Measurements from ENCODE around the gene SLC9A9. TPM values are rescaled to one million over a fixed set of nuclear protein-coding genes. Genes with fewer than 3 reads are reported as not detected.

The SLC9A9 gene
- total RNA-seq, 3 donors from 2014 or later: 6.2 to 17.3 (median 7.8) TPM

DNA sequence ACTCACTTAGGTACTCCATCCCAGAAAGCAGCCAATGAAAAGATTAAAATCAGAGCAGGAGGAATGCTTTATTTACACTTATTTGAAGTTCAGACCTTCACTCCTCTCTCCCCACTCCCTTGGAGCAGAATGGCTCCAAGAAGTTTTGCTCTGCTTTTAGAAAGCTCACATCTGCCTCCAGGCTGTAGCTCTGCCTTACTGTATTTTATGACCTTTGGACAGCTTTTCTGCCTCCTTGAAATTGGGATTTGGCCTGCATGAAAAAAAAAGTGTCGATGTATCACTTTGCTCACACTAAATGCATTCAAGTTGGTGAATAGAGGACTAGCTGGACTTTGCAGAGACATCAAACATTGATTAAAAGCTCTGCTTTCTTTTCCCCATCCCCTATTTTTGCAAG is 95.3 kb downstream of the SLC9A9 start:
- no peaks in the 10 kb centered on the region for H3K36me3 ChIP-seq
- intact Hi-C loops (cut with DNase I; ENCODE audit: low total_unique reads): no loop called here
- H3K27ac ChIP-seq: no peak overlapping the region
- no peaks in the 10 kb centered on the region for H3K9me3 ChIP-seq
- H3K27me3 ChIP-seq: no peaks in the 10 kb centered on the region
- TF ChIP-seq POLR2A (IDR thresholded peaks at IDR 0.05) (no peak), POLR2AphosphoS5 (IDR thresholded peaks at IDR 0.05) (no peak)
- TF ChIP-seq, protein P1, sequence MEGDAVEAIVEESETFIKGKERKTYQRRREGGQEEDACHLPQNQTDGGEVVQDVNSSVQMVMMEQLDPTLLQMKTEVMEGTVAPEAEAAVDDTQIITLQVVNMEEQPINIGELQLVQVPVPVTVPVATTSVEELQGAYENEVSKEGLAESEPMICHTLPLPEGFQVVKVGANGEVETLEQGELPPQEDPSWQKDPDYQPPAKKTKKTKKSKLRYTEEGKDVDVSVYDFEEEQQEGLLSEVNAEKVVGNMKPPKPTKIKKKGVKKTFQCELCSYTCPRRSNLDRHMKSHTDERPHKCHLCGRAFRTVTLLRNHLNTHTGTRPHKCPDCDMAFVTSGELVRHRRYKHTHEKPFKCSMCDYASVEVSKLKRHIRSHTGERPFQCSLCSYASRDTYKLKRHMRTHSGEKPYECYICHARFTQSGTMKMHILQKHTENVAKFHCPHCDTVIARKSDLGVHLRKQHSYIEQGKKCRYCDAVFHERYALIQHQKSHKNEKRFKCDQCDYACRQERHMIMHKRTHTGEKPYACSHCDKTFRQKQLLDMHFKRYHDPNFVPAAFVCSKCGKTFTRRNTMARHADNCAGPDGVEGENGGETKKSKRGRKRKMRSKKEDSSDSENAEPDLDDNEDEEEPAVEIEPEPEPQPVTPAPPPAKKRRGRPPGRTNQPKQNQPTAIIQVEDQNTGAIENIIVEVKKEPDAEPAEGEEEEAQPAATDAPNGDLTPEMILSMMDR (IDR thresholded peaks at IDR 0.05): no peak
- DNase-seq (ENCODE audit: low spot score in 2 of 2): no peak
- no peak overlapping the region for H3K4me3 ChIP-seq
- H3K4me1 ChIP-seq: no peaks in the 10 kb centered on the region

DNA sequence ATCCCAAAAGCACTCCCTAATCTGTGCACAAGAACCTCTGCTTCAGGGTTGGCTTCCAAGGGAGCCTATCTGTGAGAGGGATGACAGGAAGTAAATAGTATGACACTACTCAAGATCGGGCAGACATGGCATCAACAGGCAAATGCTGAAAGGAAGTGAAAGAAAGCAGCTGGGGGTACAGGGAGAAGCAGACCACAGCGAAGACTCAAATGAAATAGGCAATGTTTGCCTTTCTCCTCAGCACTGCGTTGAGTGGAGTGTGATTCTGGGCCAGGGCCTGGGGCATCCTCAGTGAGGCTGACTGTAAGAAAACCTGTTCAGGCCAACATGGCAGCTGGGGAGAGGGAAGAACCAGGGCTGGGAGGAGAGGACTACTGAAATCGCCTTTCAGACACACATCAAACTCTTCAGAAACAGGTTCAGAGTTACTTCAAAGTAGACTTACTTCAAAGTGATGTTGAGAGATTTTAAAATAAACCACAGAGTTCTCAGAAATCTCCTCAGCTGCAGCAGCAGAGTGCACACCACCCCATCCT is 96.6 kb downstream of the SLC9A9 start:
- DNase-seq (ENCODE audit: low spot score in 2 of 2): no peak
- no peaks in the 10 kb centered on the region for H3K9me3 ChIP-seq
- no peaks in the 10 kb centered on the region for H3K4me1 ChIP-seq
- intact Hi-C loops (cut with DNase I; ENCODE audit: low total_unique reads): no loop called here
- no peak overlapping the region for H3K27ac ChIP-seq
- H3K36me3 ChIP-seq: no peaks in the 10 kb centered on the region
- H3K27me3 ChIP-seq: no peaks in the 10 kb centered on the region
- no peak for TF ChIP-seq POLR2A (IDR thresholded peaks at IDR 0.05)
- TF ChIP-seq, protein P1 (IDR thresholded peaks at IDR 0.05): no peak
- TF ChIP-seq POLR2AphosphoS5 (IDR thresholded peaks at IDR 0.05): no peak
- no peak overlapping the region for H3K4me3 ChIP-seq

DNA sequence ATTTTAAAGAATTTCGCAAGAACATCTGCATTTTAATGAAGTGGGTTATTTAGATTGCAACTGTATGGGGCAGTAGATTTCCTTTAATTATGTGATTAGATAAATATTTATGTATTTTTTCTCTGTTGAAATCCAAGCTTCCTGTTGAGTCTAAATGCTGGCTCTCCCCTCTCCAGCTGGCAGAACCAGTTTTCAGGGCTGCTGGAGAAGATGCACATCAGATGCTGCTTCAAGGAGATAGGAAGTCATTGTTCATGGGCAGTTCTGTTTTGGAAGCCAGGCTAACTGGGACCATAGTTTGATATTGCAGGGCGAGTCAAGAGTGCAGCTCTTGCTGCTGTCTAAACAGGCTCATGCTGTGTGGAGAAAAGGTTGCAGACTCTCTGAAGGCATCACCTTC is 97.4 kb downstream of the SLC9A9 start:
- Histone ChIP-seq H3K27ac (no peak overlapping the region), H3K27me3 (no peaks in the 10 kb centered on the region), H3K9me3 (no peaks in the 10 kb centered on the region), H3K4me3 (no peak overlapping the region), H3K4me1 (no peaks in the 10 kb centered on the region), H3K36me3 (no peaks in the 10 kb centered on the region)
- intact Hi-C loops (cut with DNase I; ENCODE audit: low total_unique reads): no loop called here
- TF ChIP-seq, protein P1 (IDR thresholded peaks at IDR 0.05): no peak
- no peak for TF ChIP-seq POLR2A (IDR thresholded peaks at IDR 0.05)
- TF ChIP-seq POLR2AphosphoS5 (IDR thresholded peaks at IDR 0.05): no peak
- no peak for DNase-seq (ENCODE audit: low spot score in 2 of 2)

DNA sequence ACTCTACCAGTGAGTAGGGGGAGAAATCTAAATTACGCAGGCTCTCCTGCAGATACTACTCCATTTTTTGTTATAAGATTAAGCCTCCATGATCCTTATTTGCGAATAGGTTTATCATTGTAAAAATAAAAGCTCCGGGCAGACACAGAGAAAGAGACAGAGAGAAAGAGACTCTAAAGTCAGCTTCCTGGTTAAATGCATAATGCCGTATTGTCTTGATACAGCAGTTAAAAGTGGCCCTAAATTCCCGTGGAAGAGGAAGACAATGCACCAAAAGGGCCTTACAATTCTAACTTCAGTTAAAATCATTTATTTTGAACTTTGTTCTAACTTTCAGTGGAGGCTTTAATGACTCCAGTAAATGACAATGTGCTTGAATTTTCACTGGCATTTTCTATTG is 98.3 kb downstream of the SLC9A9 start:
- Histone ChIP-seq H3K36me3 (no peaks in the 10 kb centered on the region), H3K27ac (no peak overlapping the region), H3K9me3 (no peaks in the 10 kb centered on the region), H3K4me3 (no peak overlapping the region), H3K27me3 (no peaks in the 10 kb centered on the region), H3K4me1 (no peaks in the 10 kb centered on the region)
- intact Hi-C loops (cut with DNase I; ENCODE audit: low total_unique reads): no loop called here
- TF ChIP-seq POLR2A (IDR thresholded peaks at IDR 0.05) (no peak), POLR2AphosphoS5 (IDR thresholded peaks at IDR 0.05) (no peak)
- TF ChIP-seq, protein P1 (IDR thresholded peaks at IDR 0.05): no peak
- DNase-seq (ENCODE audit: low spot score in 2 of 2): no peak

DNA sequence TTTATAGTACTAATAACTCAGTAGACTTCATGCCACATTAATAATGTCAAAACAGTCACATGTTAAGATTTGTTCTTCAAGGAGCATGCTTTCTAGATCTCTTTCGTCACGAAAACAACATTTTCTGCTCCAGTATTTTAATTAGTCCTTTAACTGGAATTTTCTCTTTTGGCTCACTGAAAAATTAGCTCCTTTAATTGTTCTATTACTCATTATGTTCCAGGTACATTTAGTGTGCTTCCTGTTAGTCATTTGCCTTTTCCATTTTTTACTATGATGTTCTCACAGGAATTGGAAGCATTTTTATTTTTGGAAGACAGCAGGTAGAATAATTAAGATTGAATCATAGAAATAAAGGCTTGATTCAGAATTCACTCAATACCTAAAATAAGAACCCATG is 111.2 kb downstream of the SLC9A9 start:
- TF ChIP-seq, protein P1 (IDR thresholded peaks at IDR 0.05): no peak
- TF ChIP-seq POLR2AphosphoS5 (IDR thresholded peaks at IDR 0.05) (no peak), POLR2A (IDR thresholded peaks at IDR 0.05) (no peak)
- Histone ChIP-seq H3K36me3 (no peaks in the 10 kb centered on the region), H3K27ac (no peak overlapping the region), H3K9me3 (peaks cover 8 to 21% of the 10 kb centered on the region in 2 donors), H3K27me3 (no peaks in the 10 kb centered on the region), H3K4me3 (no peak overlapping the region), H3K4me1 (no peaks in the 10 kb centered on the region)
- no peak for DNase-seq (ENCODE audit: low spot score in 2 of 2)
- intact Hi-C loops (cut with DNase I; ENCODE audit: low total_unique reads): no loop called here

All from breast epithelium (tissue), 4 donors.